ENCODE measurements around the gene ADAMTS13.
"Not testable (repeated sequence)": the region's sequence is repeated elsewhere in the genome, so short reads cannot be mapped to it uniquely, and the experiment has no call there.

Gene ADAMTS13

DNA sequence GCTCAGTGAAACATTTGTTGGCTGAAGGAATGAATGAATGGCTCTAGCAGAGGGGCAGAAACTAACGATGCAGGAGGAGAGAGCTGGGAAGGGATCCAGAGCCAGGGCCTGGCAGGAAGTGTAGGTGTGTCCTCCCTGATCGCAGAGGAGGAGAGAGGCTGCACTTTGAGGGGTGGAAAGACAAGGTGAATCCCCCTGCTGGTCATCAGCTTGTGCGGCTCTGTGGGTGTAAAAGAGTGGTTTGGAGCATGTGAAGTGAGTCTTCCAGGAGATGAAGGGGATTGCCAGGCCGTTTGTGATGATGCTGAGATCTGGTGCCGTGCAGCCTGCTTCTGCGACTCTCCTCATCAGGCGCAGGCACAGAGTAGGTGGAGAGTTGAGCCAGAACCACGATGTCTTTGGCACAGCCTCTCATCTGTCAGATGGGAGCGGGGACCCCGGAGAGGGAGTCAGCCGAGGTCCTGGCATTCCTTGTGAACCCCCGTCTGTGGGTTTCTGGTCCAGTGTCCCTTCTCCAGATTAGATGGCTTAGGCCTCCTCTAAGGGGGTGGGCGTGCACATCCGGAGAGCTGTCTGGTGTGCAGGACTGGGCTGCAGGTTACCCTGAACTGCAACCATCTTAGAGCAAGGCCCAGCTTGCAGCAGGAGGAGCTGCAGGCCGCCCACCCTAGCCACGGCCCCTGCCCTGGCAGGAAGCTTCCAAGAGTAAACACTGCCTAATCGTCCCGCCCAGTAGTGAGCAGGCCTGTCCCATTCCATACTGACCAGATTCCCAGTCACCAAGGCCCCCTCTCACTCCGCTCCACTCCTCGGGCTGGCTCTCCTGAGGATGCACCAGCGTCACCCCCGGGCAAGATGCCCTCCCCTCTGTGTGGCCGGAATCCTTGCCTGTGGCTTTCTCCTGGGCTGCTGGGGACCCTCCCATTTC lies at the start of gene ADAMTS13:
Gene ADAMTS13, plus strand, starts transcription at position 753 of the 928 bp plus-strand sequence. Its CDS starts 77 bp downstream, at position 830.
- DNase-seq, result no peak

DNA sequence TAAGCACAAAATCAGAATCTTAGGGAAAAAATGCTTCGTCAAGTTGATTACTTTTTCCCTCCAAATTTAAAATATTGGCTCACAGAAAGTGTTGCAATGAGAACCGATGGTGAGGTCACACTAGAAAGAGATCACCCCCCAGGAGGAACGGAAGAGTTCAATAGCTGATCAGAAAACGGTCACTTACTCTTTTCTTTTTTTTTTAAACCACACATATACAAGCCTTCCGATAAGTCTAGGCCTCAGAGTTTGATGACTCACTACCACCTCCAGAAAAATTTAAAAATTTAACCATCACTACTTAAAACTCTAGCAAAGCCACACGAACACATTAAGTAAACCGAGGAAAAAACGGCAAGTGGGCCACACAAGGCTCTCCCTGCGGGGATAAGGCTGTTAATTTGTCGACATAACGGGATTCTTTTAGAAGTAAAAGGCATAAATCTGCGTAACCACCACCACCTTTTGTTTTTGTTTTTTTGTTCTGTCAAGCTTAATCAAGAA lies 47.5 kb upstream of the ADAMTS13 start:
- DNase-seq, result no peak

DNA sequence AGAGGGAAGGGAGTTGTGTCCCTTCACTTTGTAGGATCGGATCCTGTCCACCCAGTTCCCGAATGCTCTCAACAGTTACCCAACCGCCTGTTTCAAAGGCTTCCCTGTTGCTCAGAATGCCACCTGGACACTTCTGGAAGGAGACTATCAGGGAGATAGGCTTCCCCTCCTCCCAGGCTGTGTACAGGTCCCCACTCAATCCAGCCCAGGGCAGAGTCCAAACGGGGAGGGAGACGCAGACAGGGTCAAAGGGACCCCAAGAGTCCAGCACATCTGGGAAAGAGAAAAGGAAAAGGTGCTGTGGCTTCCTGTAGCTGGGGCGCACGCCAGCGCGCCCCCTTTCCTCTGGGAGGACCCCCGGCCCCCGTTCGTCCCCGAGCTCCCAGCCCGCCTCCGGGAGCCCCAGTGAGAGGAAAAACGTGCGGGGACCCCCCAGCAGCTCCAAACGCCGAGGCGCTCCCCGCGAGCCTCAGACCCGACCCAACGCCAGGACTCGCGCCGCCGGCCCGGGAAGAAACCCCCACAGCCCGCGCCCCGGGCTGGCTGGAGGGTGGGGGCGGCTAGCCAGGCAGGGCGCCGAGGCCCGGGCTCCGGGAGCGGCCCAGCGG lies 46.9 kb upstream of the ADAMTS13 start:
- no peak for DNase-seq

DNA sequence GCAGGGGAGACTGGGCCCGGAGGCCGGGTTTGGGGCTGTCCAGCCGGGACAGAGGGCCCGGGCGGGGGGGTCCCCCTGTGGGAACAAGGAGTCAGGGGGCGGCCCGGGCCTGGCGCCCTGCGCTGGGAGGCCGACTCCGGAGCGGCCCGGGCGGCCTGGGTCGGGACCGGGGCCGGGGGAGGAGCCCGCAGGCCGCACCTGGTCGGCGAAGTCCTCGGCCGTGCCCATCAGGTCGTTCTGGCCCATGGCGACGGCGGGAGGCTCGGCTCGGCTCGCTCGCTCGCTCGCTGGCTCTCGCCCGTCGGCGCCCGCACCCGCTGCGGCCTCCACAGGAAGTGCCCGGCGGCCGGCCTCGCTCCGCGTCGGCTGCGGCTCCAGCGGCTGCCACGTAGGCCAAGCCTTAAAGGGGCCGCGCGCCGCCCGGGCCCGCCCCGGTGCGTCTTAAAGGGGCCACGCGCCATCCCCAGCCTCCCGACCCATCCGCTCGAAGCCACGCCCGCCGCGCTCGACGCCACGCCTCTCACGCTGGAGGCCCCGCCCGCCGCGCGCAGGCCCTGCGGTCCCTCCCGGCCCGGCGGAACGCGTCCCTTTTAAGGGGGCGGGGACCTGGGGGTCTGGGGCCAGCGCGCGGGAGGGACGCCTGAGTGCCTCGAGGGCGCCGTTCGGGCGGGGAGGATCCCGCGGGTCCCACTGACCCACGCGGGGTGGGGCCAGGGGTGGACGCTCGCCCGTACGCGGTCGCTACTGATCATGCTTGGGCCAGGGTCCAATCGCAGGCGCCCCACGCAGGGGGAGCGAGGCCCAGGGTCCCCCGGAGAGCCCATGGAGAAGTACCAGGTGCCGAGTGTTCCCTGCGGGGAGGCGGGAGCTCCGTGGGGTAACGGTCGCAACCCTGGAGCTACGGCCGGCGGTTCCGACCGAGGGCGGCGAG lies 46.2 kb upstream of the ADAMTS13 start, which contains the start of the genes STKLD1 and SURF4:
Gene STKLD1, plus strand, starts transcription at position 643 of the 931 bp plus-strand sequence. Its CDS starts 108 bp downstream, at position 751.
Gene SURF4, minus strand, starts transcription at position 337 of the 931 bp plus-strand sequence. Its CDS starts 91 bp downstream, at position 246.
- DNase-seq, result peak; percentile 92

DNA sequence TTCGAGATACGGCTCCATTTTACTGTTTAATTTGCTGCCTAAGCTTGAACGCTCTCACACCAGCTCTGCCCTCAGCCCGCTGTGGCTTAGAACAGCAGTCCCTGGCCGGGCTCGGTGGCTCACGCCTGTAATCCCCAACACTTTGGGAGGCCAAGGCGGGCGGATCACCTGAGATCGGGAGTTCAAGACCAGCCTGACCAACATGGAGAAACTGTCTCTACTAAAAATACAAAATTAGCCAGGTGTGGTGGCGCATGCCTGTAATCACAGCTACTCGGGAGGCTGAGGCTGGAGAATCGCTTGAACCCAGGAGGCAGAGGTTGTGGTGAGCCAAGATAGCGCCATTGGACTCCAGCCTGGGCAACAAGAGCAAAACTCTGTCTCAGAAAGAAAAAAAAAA lies 44.9 kb upstream of the ADAMTS13 start:
- DNase-seq, result not testable (repeated sequence)

DNA sequence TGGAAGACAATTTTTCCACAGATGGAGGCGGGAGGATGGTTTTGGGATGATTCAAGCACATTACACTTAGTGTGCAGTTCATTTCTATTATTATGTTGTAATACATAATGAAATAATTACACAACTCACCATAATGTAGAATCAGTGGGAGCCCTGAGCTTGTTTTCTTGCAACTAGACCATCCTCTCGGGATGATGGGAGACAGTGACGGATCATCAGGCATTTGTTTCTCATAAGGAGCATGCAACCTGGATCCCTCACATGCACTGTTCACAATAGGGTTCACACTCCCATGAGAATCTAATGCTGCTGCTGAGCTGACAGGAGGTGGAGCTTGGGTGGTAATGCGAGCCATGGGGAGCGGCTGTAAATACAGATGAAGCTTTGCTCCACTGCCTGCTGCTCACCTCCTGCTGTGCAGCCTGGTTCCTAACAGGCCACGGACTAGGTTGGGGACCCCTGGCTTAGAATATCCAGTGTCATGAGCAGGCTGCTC lies 44.4 kb upstream of the ADAMTS13 start:
- DNase-seq, result no peak

DNA sequence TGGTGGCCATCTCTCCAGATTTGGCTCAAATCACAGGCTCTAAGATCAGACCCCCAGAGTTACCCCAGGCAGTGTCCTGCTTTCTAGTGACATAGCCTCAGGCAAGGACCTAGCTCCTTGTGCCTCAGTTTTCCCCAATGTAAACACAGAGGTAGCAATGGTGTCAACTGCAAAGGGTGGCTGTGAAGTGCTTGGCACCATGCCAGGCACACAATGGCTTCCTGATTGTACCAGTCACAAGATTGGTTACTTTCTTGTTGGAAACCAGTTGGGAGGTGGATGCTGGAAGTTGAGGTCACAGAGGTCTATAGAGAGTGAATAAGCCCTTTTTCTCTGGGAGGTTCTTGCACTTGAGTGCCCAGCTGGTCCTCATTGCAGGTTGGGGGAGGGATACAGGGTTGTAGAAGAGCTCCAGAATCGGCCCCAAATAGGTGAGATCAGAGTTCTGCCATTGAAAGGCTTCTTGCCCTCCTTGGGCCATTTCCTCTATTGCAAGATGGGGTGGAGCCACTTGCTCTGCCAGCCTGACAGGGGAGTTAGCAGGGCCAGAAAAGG lies 43.7 kb upstream of the ADAMTS13 start:
- DNase-seq, result no peak

DNA sequence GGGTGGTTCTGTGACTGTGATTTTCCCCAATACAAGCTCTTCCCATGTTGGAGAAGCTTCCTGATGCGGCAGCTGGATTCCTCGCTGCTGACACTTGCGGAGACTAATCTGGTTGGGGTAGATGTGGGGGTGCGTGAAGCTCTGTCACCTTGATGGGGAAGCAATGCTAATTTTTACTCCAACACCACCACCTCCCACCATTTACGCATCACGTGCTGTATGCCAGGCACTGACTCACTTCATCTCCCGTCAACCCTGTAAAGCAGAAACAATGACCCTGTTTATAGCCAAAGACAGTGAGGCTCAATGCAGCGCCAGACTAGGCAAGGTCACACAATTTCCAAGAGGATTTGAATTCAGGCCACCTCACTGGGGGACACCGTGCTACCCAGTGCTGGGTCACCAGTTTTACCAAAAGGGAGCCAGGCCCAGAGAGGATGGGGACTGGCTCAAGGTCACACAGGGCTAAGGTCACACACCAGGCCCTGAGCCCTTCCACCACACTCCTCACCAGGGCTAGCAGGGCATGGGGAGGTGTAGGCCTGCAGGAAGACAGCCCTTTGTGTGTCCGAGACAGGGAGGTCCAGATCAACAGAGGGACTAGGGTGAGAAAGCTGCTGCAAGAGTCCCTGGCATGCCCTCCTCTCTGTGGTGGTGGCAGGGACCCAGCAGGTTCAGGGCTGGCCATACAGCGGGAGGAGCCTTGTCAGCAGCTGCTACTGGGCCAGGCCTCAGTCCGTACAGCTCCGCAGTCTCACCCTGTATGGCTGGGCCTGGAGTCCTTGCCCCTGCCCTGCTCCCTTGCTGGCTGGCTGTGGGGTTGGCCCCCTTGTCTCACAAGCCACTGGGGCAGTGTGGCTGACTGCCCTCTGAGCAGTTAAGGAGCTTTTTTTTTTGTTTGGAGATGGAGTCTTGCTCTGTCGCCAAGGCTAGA lies 42.7 kb upstream of the ADAMTS13 start:
- DNase-seq, result no peak

DNA sequence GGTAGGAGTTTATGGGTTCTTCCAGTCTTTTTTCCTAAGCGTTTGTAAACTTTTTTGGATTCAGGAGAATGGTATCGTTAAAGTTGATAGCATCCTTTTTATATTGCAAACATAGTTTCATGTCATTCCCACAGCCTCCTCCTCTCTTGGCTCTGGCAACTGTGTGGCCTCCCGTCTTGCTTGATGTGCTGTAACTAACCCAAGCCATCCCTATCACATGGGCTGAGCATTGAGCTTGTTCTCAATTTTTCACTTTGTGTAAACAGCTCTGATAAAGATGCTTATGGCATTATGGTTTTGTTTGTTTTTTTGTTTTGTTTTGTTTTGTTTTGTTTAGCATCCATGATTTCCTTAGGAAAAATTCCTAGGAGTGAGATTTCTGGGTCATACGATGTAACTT lies 41.4 kb upstream of the ADAMTS13 start:
- no peak for DNase-seq

DNA sequence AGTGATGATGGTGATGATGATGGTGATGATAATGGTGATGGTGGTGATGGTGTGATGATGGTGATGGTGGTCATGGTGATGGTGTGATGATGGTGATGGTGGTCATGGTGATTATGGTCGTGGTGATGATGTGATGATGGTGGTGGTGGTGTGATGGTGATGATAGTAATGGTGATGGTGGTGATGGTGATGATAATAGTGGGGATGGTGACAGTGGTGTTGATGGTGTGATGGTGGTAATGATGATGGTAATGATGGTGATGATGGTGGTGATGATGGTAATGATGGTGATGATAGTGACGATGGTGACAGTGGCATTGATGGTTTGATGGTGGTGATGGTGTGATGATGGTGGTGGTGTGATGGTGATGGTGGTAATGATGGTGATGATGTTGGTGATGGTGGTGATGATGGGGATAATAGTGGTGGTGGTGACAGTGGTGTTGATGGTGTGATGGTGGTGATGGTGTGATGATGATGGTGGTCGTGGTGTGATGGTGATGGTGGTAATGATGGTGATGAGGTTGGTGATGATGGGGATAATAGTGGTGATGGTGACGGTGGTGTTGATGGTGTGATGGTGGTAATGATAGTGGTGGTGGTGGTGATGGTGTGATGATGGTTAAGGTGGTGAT lies 39.5 kb upstream of the ADAMTS13 start:
- no peak for DNase-seq

DNA sequence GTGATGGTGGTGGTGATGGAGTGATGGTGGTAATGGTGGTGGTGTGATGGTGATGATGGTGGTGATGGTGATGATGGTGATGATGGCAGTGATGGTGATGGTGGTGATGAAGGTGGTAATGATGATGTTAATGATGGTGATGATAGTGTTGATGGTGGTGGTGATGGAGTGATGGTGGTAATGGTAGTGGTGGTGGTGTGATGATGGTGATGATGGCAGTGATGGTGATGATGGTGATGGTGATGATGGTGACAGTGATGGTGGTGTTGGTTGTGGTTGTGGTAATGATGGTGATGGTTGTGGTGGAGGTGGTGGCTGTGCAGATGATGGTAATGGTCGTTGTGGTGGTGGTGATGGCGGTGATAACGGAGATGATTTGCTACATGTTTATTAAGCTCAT lies 38.7 kb upstream of the ADAMTS13 start:
- no peak for DNase-seq

DNA sequence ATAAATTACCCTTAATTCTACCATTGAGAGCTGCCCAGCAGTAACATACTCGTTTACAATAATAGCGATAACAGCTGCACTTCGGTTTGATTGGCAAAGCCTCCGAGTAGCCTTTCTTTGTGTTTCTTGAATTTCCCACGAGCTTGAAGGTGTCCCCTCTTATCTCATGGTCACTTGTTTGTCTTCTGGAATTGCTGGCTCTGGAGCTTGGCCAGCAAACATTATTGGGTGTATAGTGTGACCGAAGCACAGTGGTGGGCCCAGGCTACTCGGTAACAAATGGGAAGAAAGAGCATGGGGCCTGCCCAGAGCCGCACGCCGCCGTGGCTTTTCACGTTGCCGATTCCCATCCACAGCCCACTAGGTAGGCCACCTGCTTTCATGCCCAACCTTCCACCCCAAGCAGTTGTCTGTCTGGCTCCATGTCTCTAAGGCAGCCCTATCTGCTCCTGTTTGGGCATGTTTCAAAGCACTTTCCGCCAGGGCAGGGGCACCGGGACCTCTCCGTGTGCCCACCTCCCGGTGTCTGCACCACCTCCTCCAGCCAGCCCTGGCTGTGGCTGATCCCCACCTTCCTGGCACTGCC lies 37.3 kb upstream of the ADAMTS13 start:
- DNase-seq, result no peak

DNA sequence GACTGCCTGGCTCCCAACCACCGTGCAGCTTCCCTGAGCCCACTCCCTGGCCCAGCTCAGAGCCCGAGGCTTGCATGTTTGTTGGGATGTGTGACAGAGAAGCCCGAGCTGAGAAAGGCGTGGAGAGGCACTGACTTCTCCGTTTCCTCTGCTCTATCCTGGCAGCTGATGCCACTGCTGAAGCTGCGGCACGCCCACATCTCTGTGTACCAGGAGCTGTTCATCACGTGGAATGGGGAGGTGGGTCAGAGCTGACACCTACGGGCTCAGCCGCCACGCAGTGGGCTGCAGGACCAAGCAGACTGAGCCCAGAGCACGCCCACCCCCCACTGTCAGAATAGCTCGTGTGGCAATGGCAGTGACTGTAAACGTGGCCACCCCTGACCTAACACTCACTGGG lies 36.7 kb upstream of the ADAMTS13 start:
- DNase-seq, result no peak

DNA sequence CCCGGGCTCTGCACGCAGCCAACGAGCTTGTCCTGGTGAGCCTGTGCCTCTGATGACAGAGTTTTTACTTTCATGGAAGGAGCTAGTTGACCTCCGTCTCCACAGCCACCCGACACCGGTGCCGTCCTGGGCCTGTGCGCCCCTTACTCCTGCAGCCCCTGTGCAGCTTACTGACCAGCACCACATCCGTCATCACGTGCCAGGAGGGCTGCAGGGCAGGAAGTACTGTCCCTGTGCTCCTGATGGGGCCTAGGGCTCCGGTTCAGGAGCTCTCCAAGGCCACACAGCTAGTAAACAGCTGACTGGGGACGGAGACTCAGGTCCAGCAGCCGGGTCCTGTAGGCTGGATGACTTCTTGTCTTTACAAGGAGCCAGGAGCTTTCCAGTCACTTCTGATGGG lies 35.8 kb upstream of the ADAMTS13 start:
- no peak for DNase-seq

DNA sequence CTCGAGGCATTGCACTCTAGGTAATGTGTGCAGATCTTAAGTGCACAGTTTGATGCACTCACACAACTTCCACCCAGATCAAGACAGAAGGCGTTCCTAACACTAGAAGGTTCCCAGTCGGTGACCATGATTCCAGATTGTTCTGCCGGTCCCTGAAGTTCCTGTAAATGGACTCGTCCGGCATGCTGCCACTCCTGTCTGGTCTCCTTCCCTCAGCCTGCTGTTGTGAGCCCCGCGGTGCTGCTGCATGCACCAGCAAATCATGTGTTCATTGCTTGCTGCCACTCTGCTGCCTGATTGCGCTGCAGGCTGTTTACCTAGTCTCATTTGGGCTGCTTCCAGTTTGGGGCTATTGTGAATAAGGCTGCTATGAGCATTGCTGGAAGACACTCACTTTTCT lies 34.5 kb upstream of the ADAMTS13 start:
- DNase-seq, result no peak

DNA sequence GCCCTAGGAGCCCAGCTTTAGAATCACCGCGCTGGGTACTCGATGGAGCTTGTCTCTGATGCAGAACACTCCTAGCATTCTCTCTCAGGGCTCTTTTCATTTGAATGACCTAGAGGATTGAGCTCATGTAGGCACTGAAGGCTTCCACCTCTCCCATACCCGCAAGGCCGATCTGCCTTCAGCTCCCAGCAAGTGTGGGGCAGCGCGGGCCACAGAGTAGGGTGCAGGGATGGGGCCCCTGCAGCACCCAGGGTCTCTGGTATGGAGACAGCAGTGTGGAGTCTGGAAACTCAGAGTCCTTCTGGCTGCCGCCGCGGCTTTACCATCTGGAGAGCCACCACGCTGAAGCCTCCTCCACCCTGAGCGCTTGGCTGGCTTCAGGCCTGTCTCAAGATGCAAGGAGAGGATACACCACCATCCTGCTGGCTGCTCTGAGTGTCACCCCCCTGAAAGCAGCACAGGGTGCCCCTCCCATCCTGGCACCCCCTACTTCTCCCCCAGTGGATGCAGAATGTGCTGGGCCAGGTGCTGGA lies 33.1 kb upstream of the ADAMTS13 start:
- DNase-seq, result no peak

DNA sequence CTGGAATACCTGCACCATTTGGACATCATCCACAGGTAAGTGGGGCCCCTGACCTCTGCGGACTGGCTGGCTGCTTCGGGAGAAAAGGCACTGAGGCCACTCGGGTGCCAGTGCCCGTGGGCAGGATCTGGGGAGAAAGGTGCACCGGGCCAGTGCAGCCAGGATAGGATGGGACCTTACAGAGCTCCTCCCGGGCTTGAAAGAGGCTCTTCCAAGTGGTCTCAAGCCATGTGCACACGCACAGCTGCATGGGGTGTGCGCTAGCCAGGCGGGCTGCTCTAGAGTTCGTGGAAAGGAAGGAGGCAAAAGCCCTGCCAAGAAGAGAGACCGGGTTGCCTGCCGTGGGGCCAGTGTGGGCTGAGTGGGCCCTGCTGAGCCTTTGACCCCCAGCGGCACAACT lies 32.6 kb upstream of the ADAMTS13 start:
- DNase-seq, result no peak

DNA sequence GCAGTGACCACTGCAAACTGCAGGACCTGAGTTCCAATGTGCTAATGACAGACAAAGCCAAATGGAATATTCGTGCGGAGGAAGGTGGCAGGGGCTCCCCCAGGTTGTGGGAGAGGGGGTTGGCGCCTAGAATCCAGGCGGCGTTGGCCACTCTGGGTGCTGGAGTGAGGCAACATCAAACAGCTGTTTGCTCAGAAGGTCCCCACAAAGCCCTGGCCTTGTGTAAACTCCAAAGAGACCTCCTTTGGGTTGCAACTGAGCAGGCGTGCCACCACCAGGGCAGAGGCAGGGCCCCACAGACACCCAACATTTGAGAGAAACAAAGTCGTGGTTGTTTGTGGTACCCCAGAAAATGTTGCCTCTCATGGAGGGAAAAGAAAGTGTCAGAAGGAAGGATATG lies 31.5 kb upstream of the ADAMTS13 start:
- no peak for DNase-seq

DNA sequence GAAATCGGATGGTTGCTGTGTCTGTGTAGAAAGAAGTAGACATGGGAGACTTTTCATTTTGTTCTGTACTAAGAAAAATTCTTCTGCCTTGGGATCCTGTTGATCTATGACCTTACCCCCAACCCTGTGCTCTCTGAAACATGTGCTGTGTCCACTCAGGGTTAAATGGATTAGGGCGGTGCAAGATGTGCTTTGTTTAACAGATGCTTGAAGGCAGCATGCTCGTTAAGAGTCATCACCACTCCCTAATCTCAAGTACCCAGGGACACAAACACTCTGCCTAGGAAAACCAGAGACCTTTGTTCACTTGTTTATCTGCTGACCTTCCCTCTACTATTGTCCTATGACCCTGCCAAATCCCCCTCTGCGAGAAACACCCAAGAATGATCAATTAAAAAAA lies 30.7 kb upstream of the ADAMTS13 start:
- not testable (repeated sequence) for DNase-seq

DNA sequence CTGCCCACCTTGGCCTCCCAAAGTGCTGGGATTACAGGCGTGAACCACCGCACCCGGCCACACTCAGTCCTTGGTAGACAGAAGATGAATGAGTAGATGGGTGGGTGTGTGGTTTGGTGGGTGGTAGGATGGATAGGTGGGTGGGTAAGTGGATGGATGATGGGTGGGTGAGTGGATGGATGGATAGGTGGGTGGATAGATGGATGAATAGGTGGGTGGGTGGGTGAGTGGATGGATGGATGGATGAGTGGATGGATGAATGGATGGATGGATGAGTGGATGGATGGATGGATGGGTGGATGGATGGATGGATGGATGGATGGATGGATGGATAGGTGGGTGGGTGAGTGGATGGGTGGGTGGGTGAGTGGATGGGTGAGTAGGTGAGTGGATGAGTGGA lies 29.9 kb upstream of the ADAMTS13 start:
- not testable (repeated sequence) for DNase-seq

Data from NCI-H510A (cell line).